ENCODE measurements around the gene HOXB5. TPM values are rescaled to one million over a fixed set of nuclear protein-coding genes. Genes with fewer than 3 reads are reported as not detected.

HOXB5 gene
- total RNA-seq, 1 experiment from 2014 or later, result not detected

GRCh38 chr17:48570325-48571023, 23.1 kb downstream of the HOXB5 start:
- Histone ChIP-seq H3K4me2 (ENCODE audit: insufficient read depth, insufficient read length, low read length) (no peak overlapping the region), H2BK12ac (ENCODE audit: insufficient read length, low read depth, low read length) (no peak overlapping the region)

More at GRCh38 chr17:48570325-48571023, 23.1 kb downstream of the HOXB5 start:
- Histone ChIP-seq H4K5ac (ENCODE audit: insufficient read length, low read depth, low read length) (no peak overlapping the region), H3K27me3 (ENCODE audit: insufficient read depth, low read length) (peaks cover 100% of the 10 kb centered on the region), H2BK5ac (ENCODE audit: insufficient read length, low read length) (no peak overlapping the region), H2BK20ac (ENCODE audit: low read depth, low read length, poor library complexity, severe bottlenecking) (no peak overlapping the region), H2AFZ (ENCODE audit: low read length) (no peak overlapping the region), H4K20me1 (ENCODE audit: control insufficient read depth, insufficient read depth, insufficient read length) (peaks cover 4% of the 10 kb centered on the region), H3K14ac (ENCODE audit: insufficient read depth, low read length) (no peak overlapping the region), H4K91ac (ENCODE audit: insufficient read length, low read depth, low read length) (no peak overlapping the region), H2BK120ac (ENCODE audit: low read depth, low read length, poor library complexity, severe bottlenecking) (no peak overlapping the region), H3K23me2 (ENCODE audit: insufficient read length, low read depth, low read length, poor library complexity, severe bottlenecking) (no peaks in the 10 kb centered on the region), H2AK5ac (ENCODE audit: insufficient read length, low read length) (no peak overlapping the region), H3T11ph (ENCODE audit: low read length) (no peak overlapping the region), H3K18ac (ENCODE audit: insufficient read length, low read depth, low read length) (no peak overlapping the region), H2BK15ac (ENCODE audit: low read depth, low read length) (no peak overlapping the region), H3K27ac (ENCODE audit: insufficient read length, low read depth, low read length) (no peak overlapping the region), H3K23ac (ENCODE audit: insufficient read length, low read depth, low read length) (no peak overlapping the region), H3K9me3 (ENCODE audit: control insufficient read depth, low read depth, low read length) (no peaks in the 10 kb centered on the region), H3K4ac (ENCODE audit: low read depth, low read length) (no peak overlapping the region), H3K79me2 (ENCODE audit: insufficient read depth, low read length) (no peaks in the 10 kb centered on the region), H3K9ac (ENCODE audit: extremely low read depth, insufficient read length, low read length) (no peak overlapping the region), H3K4me1 (ENCODE audit: insufficient read depth, low read length) (peaks cover 2% of the 10 kb centered on the region; the same call in 1 of the 2 replicates), H3K56ac (ENCODE audit: insufficient read length, low read depth, low read length) (no peak overlapping the region), H3K79me1 (ENCODE audit: insufficient read depth, low read depth, low read length, poor library complexity, severe bottlenecking) (no peaks in the 10 kb centered on the region), H4K8ac (replicated peaks; ENCODE audit: insufficient read length, low read depth, low read length) (no peak overlapping the region)
- no peak overlapping the region for H3K27ac Mint-ChIP-seq
- TF ChIP-seq CTCF (conservative IDR thresholded peaks at IDR 0.05), result no peak
- WGBS (ENCODE audit: extremely low coverage, insufficient read length, low lambda C conversion rate), result no CpG with 5 or more reads among the region's 19 CpGs
- H3K4me1 Mint-ChIP-seq, result peaks cover 6 to 18% of the 10 kb centered on the region in 2 experiments
- H3K36me3 Mint-ChIP-seq (ENCODE audit: insufficient read depth in 1 of 3, low read depth in 3 of 3), result no peaks in the 10 kb centered on the region; a peak in 1 of 7 replicates
- H3K4me3 Mint-ChIP-seq, result no peak overlapping the region
- H3K9me3 Mint-ChIP-seq, result peaks cover 0 to 12% of the 10 kb centered on the region in 2 experiments; a peak in 1 of 5 replicates
- no peaks in the 10 kb centered on the region for H3K27me3 Mint-ChIP-seq (ENCODE audit: low read depth)
- peak; percentile 69 for DNase-seq
